Measurements from ENCODE around the gene MNDA. TPM values are rescaled to one million over a fixed set of nuclear protein-coding genes. Genes with fewer than 3 reads are reported as not detected.
A peak's percentile ranks its signal among the peaks of the same experiment; 100 is the strongest.

Gene MNDA
- total RNA-seq (2021) (not detected in 2 replicates), Bru-seq, nascent RNA (not detected), BruChase-seq, experiment 1, labeled RNA remaining after a 2-hour chase (not detected), BruChase-seq, experiment 2, labeled RNA remaining after a 6-hour chase (percentile 5 among the genes with signal in this experiment)
- long read RNA-seq: 0 reads

DNA sequence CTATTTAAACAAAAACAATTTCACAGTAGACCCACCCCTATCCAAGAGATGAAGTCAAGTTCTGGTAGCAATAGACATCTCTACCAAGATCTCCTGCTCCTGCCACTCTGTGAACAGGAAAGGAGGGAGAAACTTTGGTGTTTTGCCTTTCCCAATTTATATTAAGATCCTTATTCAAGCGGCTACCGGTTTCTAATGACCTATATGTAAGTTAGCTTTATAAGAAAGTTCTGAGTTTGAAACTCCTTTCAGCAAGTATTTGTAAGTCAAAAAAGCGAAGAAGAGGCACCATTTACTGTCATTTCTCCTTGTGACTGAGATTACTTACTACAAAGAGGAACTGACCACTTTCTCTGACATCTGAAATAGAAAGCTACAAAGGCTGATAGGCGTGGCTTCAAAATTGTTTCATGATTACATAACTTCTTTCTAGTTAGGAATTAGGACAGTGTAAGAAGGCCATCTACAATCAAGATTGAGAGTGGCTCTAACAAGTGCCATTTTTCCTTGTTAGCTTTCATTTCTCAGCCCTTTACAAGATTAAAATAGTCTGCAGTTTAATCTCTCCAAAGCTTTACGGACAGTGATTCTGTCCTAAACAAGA, at the start of gene MNDA:
TSS of gene MNDA (plus strand) at position 448 of the 604 bp plus-strand sequence. CDS start 10,803 bp downstream, outside the sequence.
- H3K4me2 ChIP-seq: no peak within 1 kb of the TSS
- POLR2A ChIA-PET (ENCODE audit: unreplicated experiment): no interaction called here
- DNase-seq: no peak
- CTCF ChIA-PET: no interaction called here
- H3K4me3 ChIP-seq: no peak within 1 kb of the TSS
- H3K9me2 ChIP-seq (ENCODE audit: insufficient read depth): no peaks in the 10 kb centered on the region
- H3K27ac ChIP-seq: no peak within 1 kb of the TSS
- H2AFZ ChIP-seq: no peak within 1 kb of the TSS
- H4K20me1 ChIP-seq (ENCODE audit: insufficient read depth): no peaks in the 10 kb centered on the region
- no peaks in the 10 kb centered on the region for H3F3A ChIP-seq (ENCODE audit: insufficient read depth, low read depth)
- no TSS peak for BruUV-seq (replicated peaks)
- TF ChIP-seq, protein P1, sequence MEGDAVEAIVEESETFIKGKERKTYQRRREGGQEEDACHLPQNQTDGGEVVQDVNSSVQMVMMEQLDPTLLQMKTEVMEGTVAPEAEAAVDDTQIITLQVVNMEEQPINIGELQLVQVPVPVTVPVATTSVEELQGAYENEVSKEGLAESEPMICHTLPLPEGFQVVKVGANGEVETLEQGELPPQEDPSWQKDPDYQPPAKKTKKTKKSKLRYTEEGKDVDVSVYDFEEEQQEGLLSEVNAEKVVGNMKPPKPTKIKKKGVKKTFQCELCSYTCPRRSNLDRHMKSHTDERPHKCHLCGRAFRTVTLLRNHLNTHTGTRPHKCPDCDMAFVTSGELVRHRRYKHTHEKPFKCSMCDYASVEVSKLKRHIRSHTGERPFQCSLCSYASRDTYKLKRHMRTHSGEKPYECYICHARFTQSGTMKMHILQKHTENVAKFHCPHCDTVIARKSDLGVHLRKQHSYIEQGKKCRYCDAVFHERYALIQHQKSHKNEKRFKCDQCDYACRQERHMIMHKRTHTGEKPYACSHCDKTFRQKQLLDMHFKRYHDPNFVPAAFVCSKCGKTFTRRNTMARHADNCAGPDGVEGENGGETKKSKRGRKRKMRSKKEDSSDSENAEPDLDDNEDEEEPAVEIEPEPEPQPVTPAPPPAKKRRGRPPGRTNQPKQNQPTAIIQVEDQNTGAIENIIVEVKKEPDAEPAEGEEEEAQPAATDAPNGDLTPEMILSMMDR (conservative IDR thresholded peaks at IDR 0.05): no peak
- no peak for TF ChIP-seq EZH2 (IDR thresholded peaks at IDR 0.05; ENCODE audit: low read depth)
- no peaks in the 10 kb centered on the region for H3K9me3 ChIP-seq (ENCODE audit: insufficient read depth, low read depth)
- intact Hi-C loops (cut with micrococcal nuclease; ENCODE audit: unreplicated experiment): no loop called here
- no peaks in the 10 kb centered on the region for H3K36me3 ChIP-seq (ENCODE audit: low read depth)
- no peaks in the 10 kb centered on the region for H3K79me2 ChIP-seq (ENCODE audit: low read depth)
- H3K4me1 ChIP-seq (replicated peaks; ENCODE audit: insufficient read depth): no peaks in the 10 kb centered on the region
- no peaks in the 10 kb centered on the region for H3K27me3 ChIP-seq (ENCODE audit: insufficient read depth, low read depth)

DNA sequence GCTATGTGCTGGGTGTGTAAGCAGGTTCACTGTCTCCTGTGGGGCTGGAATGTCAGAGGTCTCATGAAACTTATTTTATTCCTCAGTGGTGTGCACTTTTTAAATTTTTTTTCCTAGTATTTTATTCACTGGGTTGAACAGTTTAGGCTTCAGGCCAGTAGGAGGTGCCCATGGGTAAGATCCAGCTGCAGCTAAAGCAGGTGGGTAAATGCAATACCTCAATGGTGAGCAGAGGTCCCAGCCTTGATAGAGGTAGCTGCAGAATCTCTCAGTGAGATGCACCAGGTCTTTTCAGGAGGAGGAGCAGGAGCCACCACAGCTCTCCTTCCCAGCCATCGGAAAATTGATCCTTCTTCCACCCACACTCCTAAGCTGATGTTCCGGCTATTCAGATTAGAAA, 37.5 kb upstream of the MNDA start:
- Histone ChIP-seq H2AFZ (no peak overlapping the region), H3F3A (ENCODE audit: insufficient read depth, low read depth) (no peaks in the 10 kb centered on the region), H3K4me2 (no peak overlapping the region), H3K79me2 (ENCODE audit: low read depth) (no peaks in the 10 kb centered on the region), H3K9me2 (ENCODE audit: insufficient read depth) (no peaks in the 10 kb centered on the region), H3K27ac (no peak overlapping the region), H3K36me3 (ENCODE audit: low read depth) (no peaks in the 10 kb centered on the region), H3K4me1 (replicated peaks; ENCODE audit: insufficient read depth) (no peaks in the 10 kb centered on the region), H3K9me3 (ENCODE audit: insufficient read depth, low read depth) (no peaks in the 10 kb centered on the region), H3K27me3 (ENCODE audit: insufficient read depth, low read depth) (no peaks in the 10 kb centered on the region), H4K20me1 (ENCODE audit: insufficient read depth) (no peaks in the 10 kb centered on the region), H3K4me3 (no peak overlapping the region)
- POLR2A ChIA-PET (ENCODE audit: unreplicated experiment): no interaction called here
- no peak for DNase-seq
- BruUV-seq (replicated peaks): no TSS peak
- CTCF ChIA-PET: no interaction called here
- intact Hi-C loops (cut with micrococcal nuclease; ENCODE audit: unreplicated experiment): no loop called here
- TF ChIP-seq EZH2 (IDR thresholded peaks at IDR 0.05; ENCODE audit: low read depth): no peak
- TF ChIP-seq, protein P1 (conservative IDR thresholded peaks at IDR 0.05): no peak; the same call in 1 of the 2 replicates

DNA sequence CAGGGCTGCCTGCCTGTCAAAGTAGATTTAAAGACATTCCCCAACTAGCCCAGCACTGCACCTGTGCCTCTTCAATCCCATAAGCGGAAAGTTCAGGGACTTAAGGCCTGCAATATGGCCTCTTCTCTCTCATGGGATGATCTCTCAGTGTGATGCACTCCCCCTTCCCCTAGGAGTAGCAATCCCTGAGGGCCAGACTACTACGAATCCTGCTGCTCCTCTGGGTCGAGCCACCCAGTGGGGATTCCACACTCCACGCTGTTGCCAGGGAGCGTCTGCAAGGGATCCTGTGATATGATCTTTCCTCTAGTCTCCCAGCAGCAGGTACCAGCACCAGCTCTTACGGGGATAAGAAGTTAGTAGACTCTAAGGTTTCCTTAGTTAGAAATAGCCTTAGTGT, 36.9 kb upstream of the MNDA start:
- ChIA-PET POLR2A (ENCODE audit: unreplicated experiment) (no interaction called here), CTCF (no interaction called here)
- H3F3A ChIP-seq (ENCODE audit: insufficient read depth, low read depth): no peaks in the 10 kb centered on the region
- DNase-seq: no peak
- no peak overlapping the region for H3K4me2 ChIP-seq
- H2AFZ ChIP-seq: no peak overlapping the region
- no peaks in the 10 kb centered on the region for H3K79me2 ChIP-seq (ENCODE audit: low read depth)
- intact Hi-C loops (cut with micrococcal nuclease; ENCODE audit: unreplicated experiment): no loop called here
- no peak overlapping the region for H3K4me3 ChIP-seq
- H3K9me2 ChIP-seq (ENCODE audit: insufficient read depth): no peaks in the 10 kb centered on the region
- H3K27me3 ChIP-seq (ENCODE audit: insufficient read depth, low read depth): no peaks in the 10 kb centered on the region
- BruUV-seq (replicated peaks): no TSS peak
- H3K27ac ChIP-seq: no peak overlapping the region
- H3K9me3 ChIP-seq (ENCODE audit: insufficient read depth, low read depth): no peaks in the 10 kb centered on the region
- no peaks in the 10 kb centered on the region for H4K20me1 ChIP-seq (ENCODE audit: insufficient read depth)
- H3K4me1 ChIP-seq (replicated peaks; ENCODE audit: insufficient read depth): no peaks in the 10 kb centered on the region
- TF ChIP-seq EZH2 (IDR thresholded peaks at IDR 0.05; ENCODE audit: low read depth): no peak
- TF ChIP-seq, protein P1 (conservative IDR thresholded peaks at IDR 0.05): no peak
- no peaks in the 10 kb centered on the region for H3K36me3 ChIP-seq (ENCODE audit: low read depth)
